ENCODE results near the gene MS4A2.
A peak's percentile ranks its signal among the peaks of the same experiment; 100 is the strongest.
"Not testable (repeated sequence)": the region's sequence is repeated elsewhere in the genome, so short reads cannot be mapped to it uniquely, and the experiment has no call there.

MS4A2 gene

GRCh38 chr11:60128376-60128775, 39.9 kb downstream of the MS4A2 start:
- TF ChIP-seq EZH2phosphoT487 (IDR thresholded peaks at IDR 0.05; ENCODE audit: borderline replicate concordance) (no peak), CTCF (conservative IDR thresholded peaks at IDR 0.05; ENCODE audit: low read length) (no peak)
- H4K20me1 ChIP-seq (ENCODE audit: insufficient read depth, low read length, poor library complexity, severe bottlenecking) = no peaks in the 10 kb centered on the region
- H3K9me3 ChIP-seq (ENCODE audit: insufficient read depth, low read depth, low read length) = no peaks in the 10 kb centered on the region
- no peaks in the 10 kb centered on the region for H3K9me2 ChIP-seq (replicated peaks; ENCODE audit: low read depth, low read length)
- peak overlapping the region; percentile 42; the same call in 1 of the 2 replicates for H2AFZ ChIP-seq (ENCODE audit: low read length)
- no peak overlapping the region for H3K4me3 ChIP-seq (ENCODE audit: low read length, poor library complexity, severe bottlenecking)
- H3K79me2 ChIP-seq (ENCODE audit: insufficient read depth, low read length) = no peaks in the 10 kb centered on the region
- H3K36me3 ChIP-seq (ENCODE audit: insufficient read depth, low read length) = no peaks in the 10 kb centered on the region
- H3K27me3 ChIP-seq (ENCODE audit: insufficient read depth, low read length, poor library complexity, severe bottlenecking) = no peaks in the 10 kb centered on the region
- H3F3A ChIP-seq (ENCODE audit: low read depth) = no peaks in the 10 kb centered on the region
- H3K4me1 ChIP-seq (ENCODE audit: insufficient read depth, low read length, poor library complexity, severe bottlenecking) = no peaks in the 10 kb centered on the region
- H3K9ac ChIP-seq (ENCODE audit: low read depth, low read length, poor library complexity, severe bottlenecking) = no peak overlapping the region
- H3K4me2 ChIP-seq (ENCODE audit: low read depth, low read length, poor library complexity, severe bottlenecking) = no peak overlapping the region

GRCh38 chr11:60128866-60129265, 40.4 kb downstream of the MS4A2 start:
- H3K36me3 ChIP-seq (ENCODE audit: insufficient read depth, low read length); H3K4me2 ChIP-seq (ENCODE audit: low read depth, low read length, poor library complexity, severe bottlenecking); H2AFZ ChIP-seq (ENCODE audit: low read length): not testable (repeated sequence)

GRCh38 chr11:60129853-60130252, 41.4 kb downstream of the MS4A2 start:
- no peaks in the 10 kb centered on the region for H3F3A ChIP-seq (ENCODE audit: low read depth)
- H4K20me1 ChIP-seq (ENCODE audit: insufficient read depth, low read length, poor library complexity, severe bottlenecking) = no peaks in the 10 kb centered on the region
- no peaks in the 10 kb centered on the region for H3K36me3 ChIP-seq (ENCODE audit: insufficient read depth, low read length)
- H3K9me2 ChIP-seq (replicated peaks; ENCODE audit: low read depth, low read length) = no peaks in the 10 kb centered on the region
- no peaks in the 10 kb centered on the region; the same call in 1 of the 2 replicates for H3K9me3 ChIP-seq (ENCODE audit: insufficient read depth, low read depth, low read length)
- no peak overlapping the region for H3K4me2 ChIP-seq (ENCODE audit: low read depth, low read length, poor library complexity, severe bottlenecking)
- H2AFZ ChIP-seq (ENCODE audit: low read length) = no peak overlapping the region
- H3K79me2 ChIP-seq (ENCODE audit: insufficient read depth, low read length) = no peaks in the 10 kb centered on the region
- TF ChIP-seq EZH2phosphoT487 (IDR thresholded peaks at IDR 0.05; ENCODE audit: borderline replicate concordance) (no peak), CTCF (conservative IDR thresholded peaks at IDR 0.05; ENCODE audit: low read length) (no peak)
- H3K27me3 ChIP-seq (ENCODE audit: insufficient read depth, low read length, poor library complexity, severe bottlenecking) = no peaks in the 10 kb centered on the region
- H3K4me3 ChIP-seq (ENCODE audit: low read length, poor library complexity, severe bottlenecking) = no peak overlapping the region
- H3K4me1 ChIP-seq (ENCODE audit: insufficient read depth, low read length, poor library complexity, severe bottlenecking) = no peaks in the 10 kb centered on the region
- H3K9ac ChIP-seq (ENCODE audit: low read depth, low read length, poor library complexity, severe bottlenecking) = no peak overlapping the region

More at GRCh38 chr11:60128866-60129265, 40.4 kb downstream of the MS4A2 start:
- H3K9me3 ChIP-seq (ENCODE audit: insufficient read depth, low read depth, low read length); H3K4me1 ChIP-seq (ENCODE audit: insufficient read depth, low read length, poor library complexity, severe bottlenecking); H3K9me2 ChIP-seq (replicated peaks; ENCODE audit: low read depth, low read length); H3F3A ChIP-seq (ENCODE audit: low read depth); H3K4me3 ChIP-seq (ENCODE audit: low read length, poor library complexity, severe bottlenecking); H3K9ac ChIP-seq (ENCODE audit: low read depth, low read length, poor library complexity, severe bottlenecking); H3K79me2 ChIP-seq (ENCODE audit: insufficient read depth, low read length); H3K27me3 ChIP-seq (ENCODE audit: insufficient read depth, low read length, poor library complexity, severe bottlenecking); H4K20me1 ChIP-seq (ENCODE audit: insufficient read depth, low read length, poor library complexity, severe bottlenecking): not testable (repeated sequence)

GRCh38 chr11:60130496-60130895, 42.0 kb downstream of the MS4A2 start:
- no peak overlapping the region for H3K4me2 ChIP-seq (ENCODE audit: low read depth, low read length, poor library complexity, severe bottlenecking)
- H3K9me2 ChIP-seq (replicated peaks; ENCODE audit: low read depth, low read length) = no peaks in the 10 kb centered on the region
- no peaks in the 10 kb centered on the region for H4K20me1 ChIP-seq (ENCODE audit: insufficient read depth, low read length, poor library complexity, severe bottlenecking)
- TF ChIP-seq CTCF (conservative IDR thresholded peaks at IDR 0.05; ENCODE audit: low read length) = peak; percentile 82
- no peak for TF ChIP-seq EZH2phosphoT487 (IDR thresholded peaks at IDR 0.05; ENCODE audit: borderline replicate concordance)
- H3K4me1 ChIP-seq (ENCODE audit: insufficient read depth, low read length, poor library complexity, severe bottlenecking) = no peaks in the 10 kb centered on the region
- H2AFZ ChIP-seq (ENCODE audit: low read length) = peak overlapping the region; percentile 4; the same call in 1 of the 2 replicates
- no peaks in the 10 kb centered on the region for H3K79me2 ChIP-seq (ENCODE audit: insufficient read depth, low read length)
- no peaks in the 10 kb centered on the region for H3F3A ChIP-seq (ENCODE audit: low read depth)
- H3K9ac ChIP-seq (ENCODE audit: low read depth, low read length, poor library complexity, severe bottlenecking) = no peak overlapping the region
- H3K4me3 ChIP-seq (ENCODE audit: low read length, poor library complexity, severe bottlenecking) = no peak overlapping the region
- H3K27me3 ChIP-seq (ENCODE audit: insufficient read depth, low read length, poor library complexity, severe bottlenecking) = no peaks in the 10 kb centered on the region
- no peaks in the 10 kb centered on the region; the same call in 1 of the 2 replicates for H3K9me3 ChIP-seq (ENCODE audit: insufficient read depth, low read depth, low read length)
- H3K36me3 ChIP-seq (ENCODE audit: insufficient read depth, low read length) = no peaks in the 10 kb centered on the region
